HG03045 (cell line): ENCODE measurements around the gene IMPG2.

Experiments used
- ATAC-seq: cut with Tn5 transposase; IDR thresholded peaks from one replicate; pipeline ENCODE4 v1.9.1; 2021; ENCODE audit warnings: mild to moderate bottlenecking, moderate library complexity; ENCODE audit not compliant: unreplicated experiment

The IMPG2 gene

GRCh38 chr3:101189796-101190195 lies 130.6 kb downstream of the IMPG2 start:
- no peak for ATAC-seq

GRCh38 chr3:101189176-101189575 lies 131.2 kb downstream of the IMPG2 start:
- no peak for ATAC-seq

- ATAC-seq, result no peak
Measured at GRCh38 chr3:101185341-101185740, 135.0 kb downstream of the IMPG2 start.

- ATAC-seq, result no peak
Measured at GRCh38 chr3:101184111-101184510, 136.3 kb downstream of the IMPG2 start.

GRCh38 chr3:101183151-101183550 lies 137.2 kb downstream of the IMPG2 start:
- no peak for ATAC-seq

GRCh38 chr3:101182734-101183133 lies 137.6 kb downstream of the IMPG2 start:
- no peak for ATAC-seq

GRCh38 chr3:101181801-101182200 lies 138.6 kb downstream of the IMPG2 start:
- no peak for ATAC-seq

- ATAC-seq, result no peak
Measured at GRCh38 chr3:101179637-101180036, 140.7 kb downstream of the IMPG2 start.

- no peak for ATAC-seq
Measured at GRCh38 chr3:101177577-101177976, 142.8 kb downstream of the IMPG2 start.
